ENCODE results near the gene SLC43A2.

GRCh38 chr17:1644493-1645206, 16.0 kb upstream of the SLC43A2 start:
- TF ChIP-seq POLR2A (IDR thresholded peaks at IDR 0.05; ENCODE audit: low read depth) (no peak), CTCF (IDR thresholded peaks at IDR 0.05) (no peak), POLR2AphosphoS5 (IDR thresholded peaks at IDR 0.05) (peak in 1 of 2 donors; percentile 7)

Data from esophagus muscularis mucosa (tissue), 3 donors.